Stimulated activated CD4-positive, alpha-beta T cell treated with anti-CD3 and anti-CD28 coated beads, Interleukin-4, amount 100 ng/mL, for 4 hours (primary cell): ENCODE measurements around the gene KRTAP10-6.
"Not testable (repeated sequence)": the region's sequence is repeated elsewhere in the genome, so short reads cannot be mapped to it uniquely, and the experiment has no call there.

Experiments used
- DNase-seq, 2 experiments: peaks; one replicate each; pipeline ENCODE4 v3.0.0-alpha.2; 2020

Gene KRTAP10-6

GRCh38 chr21:44616591-44616926 is 24.3 kb upstream of the KRTAP10-6 start:
- no peak for DNase-seq

- DNase-seq: no peak
These were observed 23.7 kb upstream of the KRTAP10-6 start for GRCh38 chr21:44615911-44616590.

- no peak for DNase-seq
These were observed 23.2 kb upstream of the KRTAP10-6 start for GRCh38 chr21:44615466-44615865.

- no peak for DNase-seq
These were observed 22.7 kb upstream of the KRTAP10-6 start for GRCh38 chr21:44614961-44615391.

- no peak for DNase-seq
These were observed 21.9 kb upstream of the KRTAP10-6 start for GRCh38 chr21:44614161-44614631.

GRCh38 chr21:44613386-44614155 is 21.3 kb upstream of the KRTAP10-6 start:
- no peak for DNase-seq

GRCh38 chr21:44612669-44613229 is 20.4 kb upstream of the KRTAP10-6 start:
- no peak for DNase-seq

GRCh38 chr21:44612029-44612486 is 19.8 kb upstream of the KRTAP10-6 start, which contains the start of gene KRTAP10-8:
TSS of gene KRTAP10-8 (plus strand) at chr21:44612079. CDS start at chr21:44612101, 22 bp downstream.
- DNase-seq: no peak

GRCh38 chr21:44611551-44611950 is 19.2 kb upstream of the KRTAP10-6 start:
- no peak for DNase-seq

GRCh38 chr21:44610157-44610843 is 18.0 kb upstream of the KRTAP10-6 start:
- DNase-seq: not testable (repeated sequence)

- no peak for DNase-seq
These were observed 16.9 kb upstream of the KRTAP10-6 start for GRCh38 chr21:44609193-44609592.

- DNase-seq: no peak
These were observed 14.2 kb upstream of the KRTAP10-6 start for GRCh38 chr21:44606495-44606894.

- DNase-seq: no peak
These were observed 11.6 kb upstream of the KRTAP10-6 start for GRCh38 chr21:44603911-44604310.

- DNase-seq: no peak
These were observed 11.0 kb upstream of the KRTAP10-6 start for GRCh38 chr21:44603109-44603875.

- DNase-seq: no peak
These were observed 10.2 kb upstream of the KRTAP10-6 start for GRCh38 chr21:44602463-44602850.

GRCh38 chr21:44601596-44602462 is 9.5 kb upstream of the KRTAP10-6 start:
- DNase-seq: no peak

GRCh38 chr21:44601091-44601490 is 8.8 kb upstream of the KRTAP10-6 start:
- not testable (repeated sequence) for DNase-seq

- DNase-seq: not testable (repeated sequence)
These were observed 8.0 kb upstream of the KRTAP10-6 start, which contains the start of gene KRTAP10-7 for GRCh38 chr21:44600118-44600978. TSS of gene KRTAP10-7 (plus strand) at chr21:44600597. CDS start at chr21:44600622, 25 bp downstream.

GRCh38 chr21:44599264-44600029 is 7.1 kb upstream of the KRTAP10-6 start:
- DNase-seq: no peak
